HG03103 (cell line): Measurements from ENCODE around the gene KRT35.

Experiments used
- ATAC-seq: cut with Tn5 transposase; IDR thresholded peaks from one replicate; pipeline ENCODE4 v1.9.1; 2021; ENCODE audit warnings: low read depth; ENCODE audit not compliant: unreplicated experiment

Gene KRT35

GRCh38 chr17:41490000-41490990 is 9.3 kb upstream of the KRT35 start:
- no peak for ATAC-seq

- no peak for ATAC-seq
Observed at GRCh38 chr17:41489531-41489930, 8.6 kb upstream of the KRT35 start, which contains the start of gene KRT36. TSS of gene KRT36 (minus strand) at chr17:41489910. CDS start at chr17:41489864, 46 bp downstream.

GRCh38 chr17:41486809-41487530 is 6.0 kb upstream of the KRT35 start:
- ATAC-seq: no peak

GRCh38 chr17:41486316-41486715 is 5.4 kb upstream of the KRT35 start:
- ATAC-seq: no peak

- ATAC-seq: no peak
Observed at GRCh38 chr17:41484920-41485904, 4.3 kb upstream of the KRT35 start.

- no peak for ATAC-seq
Observed at GRCh38 chr17:41483991-41484826, 3.3 kb upstream of the KRT35 start.

GRCh38 chr17:41483531-41483930 is 2.6 kb upstream of the KRT35 start:
- ATAC-seq: no peak

DNA sequence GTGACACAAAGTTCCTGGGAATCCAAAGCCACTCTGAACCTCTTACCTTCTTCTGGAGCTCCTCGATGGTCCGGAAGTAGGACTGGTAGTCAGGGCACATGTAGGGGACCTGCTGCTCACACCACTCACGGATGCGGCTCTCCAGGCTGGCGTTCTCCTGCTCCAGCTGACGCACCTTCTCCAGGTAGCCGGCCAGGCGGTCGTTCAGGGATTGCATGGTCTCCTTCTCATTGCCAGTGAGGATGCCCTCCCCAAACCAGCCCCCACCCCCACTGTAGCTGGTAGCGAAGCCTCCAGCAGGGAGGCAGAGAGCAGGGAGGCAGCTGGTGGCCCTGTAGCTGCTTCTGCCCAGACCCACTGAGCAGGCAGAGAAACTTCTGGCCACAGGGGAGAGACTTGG is 370 bp downstream of the KRT35 start:
- no peak for ATAC-seq

DNA sequence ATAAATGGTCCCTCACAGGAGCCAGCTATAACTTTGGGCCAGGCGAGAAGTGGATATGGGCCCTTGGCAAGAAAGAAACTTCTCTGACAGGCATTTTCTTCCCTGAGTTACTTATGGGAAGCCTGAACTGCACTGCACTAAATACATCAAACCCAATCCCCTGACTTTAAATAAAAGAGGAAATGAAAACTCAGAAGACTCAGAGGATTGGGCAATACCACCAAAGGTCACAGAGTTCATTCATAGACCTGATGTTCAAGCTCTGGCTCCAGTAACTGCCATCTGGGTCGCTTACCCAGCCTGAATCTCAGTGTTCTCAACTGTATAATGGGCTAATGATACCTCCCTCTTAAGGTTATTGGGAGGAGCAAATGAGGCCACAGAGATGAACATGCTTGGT is 815 bp downstream of the KRT35 start:
- ATAC-seq: no peak

GRCh38 chr17:41478237-41478636 is 2.7 kb downstream of the KRT35 start:
- ATAC-seq: no peak

DNA sequence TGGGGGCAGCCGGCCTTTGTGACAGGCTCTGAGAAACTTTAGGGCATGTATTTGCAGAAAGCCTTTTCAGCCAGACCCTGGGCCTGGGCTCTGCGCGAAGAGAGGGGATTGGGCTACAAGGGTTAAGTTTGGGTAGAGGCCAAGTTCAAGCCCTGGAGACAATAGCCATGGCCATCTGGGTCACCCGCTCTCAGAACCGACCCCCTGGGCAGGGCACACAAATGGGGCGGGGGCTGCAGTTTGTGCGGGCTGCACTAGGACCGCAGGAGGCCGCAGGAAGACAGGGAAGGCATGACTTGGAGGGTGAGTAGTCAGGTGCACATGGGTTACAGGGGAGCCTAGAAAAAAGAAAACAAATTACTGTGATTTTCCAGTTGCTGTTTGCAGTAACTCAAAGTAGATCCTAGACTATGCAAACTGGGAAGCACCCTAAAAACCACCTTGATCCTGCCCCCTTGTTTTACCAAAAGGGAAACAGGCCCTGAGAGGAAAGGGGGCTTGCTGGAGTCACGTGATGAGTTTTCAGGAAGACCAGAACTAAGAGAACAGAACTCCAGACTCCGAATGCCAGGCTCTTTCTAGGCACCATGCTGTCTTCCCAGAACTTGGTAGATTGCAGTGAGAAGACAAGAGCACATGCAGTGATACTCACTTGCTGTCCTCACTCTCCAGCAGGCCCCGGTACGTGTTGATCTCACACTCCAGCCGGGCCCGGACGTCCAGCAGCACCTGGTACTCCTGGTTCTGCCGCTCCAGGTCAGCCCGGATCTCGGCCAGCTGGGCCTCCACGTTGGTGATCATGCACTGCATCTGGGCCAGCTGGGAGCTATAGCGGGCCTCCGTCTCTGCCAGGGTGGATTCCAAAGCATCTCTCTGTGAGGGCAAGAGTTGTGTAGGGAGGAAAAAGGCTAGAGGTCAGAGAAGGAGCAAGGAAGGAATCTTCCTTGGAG is 3.8 kb downstream of the KRT35 start:
- no peak for ATAC-seq

- no peak for ATAC-seq
Observed at GRCh38 chr17:41475421-41475820, 5.5 kb downstream of the KRT35 start.

- no peak for ATAC-seq
Observed at GRCh38 chr17:41474863-41475262, 6.1 kb downstream of the KRT35 start.

DNA sequence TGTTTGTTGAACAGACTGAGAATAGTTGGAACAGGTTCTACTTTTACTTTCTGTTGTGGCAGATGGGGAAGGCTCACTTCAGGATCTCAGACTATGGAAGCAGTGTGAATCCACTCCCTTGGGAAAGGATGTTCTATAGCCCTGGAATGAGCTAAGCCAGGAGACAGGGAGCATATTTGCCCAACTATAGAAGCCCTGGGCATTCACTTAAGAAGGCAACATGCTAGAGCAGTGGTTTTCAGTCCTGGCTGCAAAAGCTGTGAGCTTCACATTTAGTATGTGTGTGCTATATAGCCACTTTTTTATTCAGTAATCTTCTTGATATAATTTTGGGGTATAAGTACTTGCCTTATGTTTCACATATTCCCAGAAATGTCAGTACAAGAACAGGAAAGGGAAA is 12.6 kb downstream of the KRT35 start:
- no peak for ATAC-seq

DNA sequence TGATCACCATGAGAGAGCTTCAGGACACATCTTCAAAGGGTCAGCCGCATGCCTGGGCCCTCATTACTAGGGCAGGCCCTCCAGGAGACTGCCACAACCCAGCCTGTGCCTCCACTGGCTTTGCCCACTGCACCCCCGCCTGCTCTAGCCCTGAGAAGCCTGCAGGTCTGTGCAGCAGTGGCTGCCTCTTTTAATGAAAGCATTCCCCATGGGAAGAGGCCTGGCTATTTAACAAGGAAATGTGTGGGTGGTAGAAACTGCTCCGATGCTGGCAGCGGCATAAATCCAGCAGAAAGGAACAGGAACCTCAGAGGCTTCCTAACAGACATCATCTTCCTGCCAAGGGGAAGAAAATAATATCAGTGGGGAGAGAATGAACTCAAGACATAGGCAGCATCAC is 13.4 kb downstream of the KRT35 start:
- no peak for ATAC-seq

- no peak for ATAC-seq
Observed at GRCh38 chr17:41466988-41467387, 14.0 kb downstream of the KRT35 start, which contains the start of gene KRT32. TSS of gene KRT32 (minus strand) at chr17:41467386. CDS start at chr17:41467325, 61 bp downstream.

DNA sequence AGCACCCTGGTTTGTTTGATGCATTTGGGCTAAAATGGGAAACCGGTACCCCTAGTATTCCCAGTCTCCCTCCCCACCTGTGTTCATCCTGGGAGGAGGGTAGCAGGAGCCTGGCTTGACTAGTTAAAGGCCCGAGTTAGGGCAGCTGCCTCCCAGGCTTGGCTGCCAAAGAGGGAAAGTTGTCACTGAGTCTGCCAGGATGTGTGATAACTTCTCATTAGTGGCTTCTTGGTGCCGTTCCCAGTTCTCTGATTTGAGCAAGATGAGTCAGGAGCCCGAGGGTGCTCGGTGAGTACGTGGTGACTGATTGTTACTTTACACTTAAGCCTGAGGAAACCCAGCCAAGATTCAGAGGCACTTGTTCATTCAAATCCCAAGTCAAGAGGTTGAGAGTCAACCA is 16.3 kb downstream of the KRT35 start:
- ATAC-seq: no peak

- no peak for ATAC-seq
Observed at GRCh38 chr17:41464173-41464572, 16.8 kb downstream of the KRT35 start.
